Smooth muscle cell (in vitro differentiated cells): ENCODE measurements around the gene RAB22A. TPM values are rescaled to one million over a fixed set of nuclear protein-coding genes. Genes with fewer than 3 reads are reported as not detected.

Source experiments
- DNase-seq: peaks from one replicate; lab custom pipeline; 2025; ENCODE audit not compliant: unreplicated experiment; lab: John Stamatoyannopoulos, UW
- H2AFZ ChIP-seq: fragments of 200-600 bp; sonication (generic); 2 replicates; pipeline ENCODE4 v1.6.0; 2016; ENCODE audit warnings: antibody characterized with exemption, low read depth, mild to moderate bottlenecking
- H3F3A ChIP-seq: fragments of 200-600 bp; sonication (generic); 2 replicates; pipeline ENCODE4 v1.6.0; 2017; ENCODE audit warnings: antibody characterized with exemption, low read depth
- H3K27ac ChIP-seq: fragments of 200-600 bp; sonication (generic); 2 replicates; pipeline ENCODE4 v1.5.1; 2016; ENCODE audit warnings: low read depth, mild to moderate bottlenecking
- H3K27me3 ChIP-seq: fragments of 200-600 bp; sonication (generic); 2 replicates; pipeline ENCODE4 v1.6.1; 2016; ENCODE audit warnings: low read depth, mild to moderate bottlenecking
- H3K36me3 ChIP-seq: fragments of 200-600 bp; sonication (generic); 2 replicates; pipeline ENCODE4 v1.5.1; 2016; ENCODE audit warnings: low read depth
- H3K4me1 ChIP-seq: fragments of 200-600 bp; sonication (generic); 2 replicates; pipeline ENCODE4 v1.5.1; 2016; ENCODE audit warnings: low read depth
- H3K4me2 ChIP-seq: fragments of 200-600 bp; sonication (generic); 2 replicates; pipeline ENCODE4 v1.6.0; 2016; ENCODE audit warnings: mild to moderate bottlenecking
- H3K4me3 ChIP-seq: fragments of 200-600 bp; sonication (generic); 2 replicates; pipeline ENCODE4 v1.5.1; 2016; ENCODE audit warnings: mild to moderate bottlenecking
- H3K79me2 ChIP-seq: fragments of 200-600 bp; sonication (generic); 2 replicates; pipeline ENCODE4 v1.6.0; 2016; ENCODE audit warnings: low read depth, mild to moderate bottlenecking
- H3K9ac ChIP-seq: fragments of 200-600 bp; sonication (generic); 2 replicates; pipeline ENCODE4 v1.6.0; 2016; ENCODE audit warnings: low read depth
- H3K9me3 ChIP-seq: fragments of 200-600 bp; sonication (generic); replicated peaks from 2 replicates; pipeline ENCODE4 v1.5.1; 2016; ENCODE audit warnings: low read depth
- H4K20me1 ChIP-seq: fragments of 200-600 bp; sonication (generic); 2 replicates; pipeline ENCODE4 v1.6.0; 2016; ENCODE audit warnings: low read depth
- WGBS: methylation state at CpG from one replicate; pipeline ENCODE4 v1.1.7; 2016; ENCODE audit warnings: low lambda C conversion rate; 5-methylcytosine and 5-hydroxymethylcytosine counted together
- polyA plus RNA-seq: library from polyadenylated mRNA; unstranded; fragments of >200 nt; fragmentation: Nextera tagmentation; extraction: Ambion mirVana; gene quantifications from 2 replicates; pipeline ENCODE4 v1.2.1, GENCODE V29; 2016
- total RNA-seq: library from RNA; depleted of rRNA; stranded (reverse); fragments of >200 nt; gene quantifications from 2 replicates; pipeline ENCODE4 v1.2.3, GENCODE V29; 2014
- TF ChIP-seq, protein P1 (sequence below): fragments of 200-600 bp; sonication (generic); IDR thresholded peaks from 2 replicates; pipeline ENCODE4 v1.5.1; 2017; ENCODE audit warnings: borderline replicate concordance, mild to moderate bottlenecking, antibody characterized with exemption; ENCODE audit not compliant: insufficient read depth, poor library complexity, severe bottlenecking

The RAB22A gene
- total and polyA plus RNA-seq, 2 experiments from 2014 or later: 14.0 to 23.7 TPM

- Histone ChIP-seq H3K27me3 (no peaks in the 10 kb centered on the region), H3K4me3 (no peak overlapping the region), H3K27ac (no peak overlapping the region), H3K4me2 (no peak overlapping the region), H2AFZ (no peak overlapping the region), H4K20me1 (no peaks in the 10 kb centered on the region), H3K9ac (no peak overlapping the region), H3K79me2 (no peaks in the 10 kb centered on the region), H3K4me1 (no peaks in the 10 kb centered on the region), H3F3A (no peaks in the 10 kb centered on the region), H3K36me3 (no peaks in the 10 kb centered on the region), H3K9me3 (no peaks in the 10 kb centered on the region)
- 92% methylated on average over 6 of the region's 6 CpGs for WGBS
- TF ChIP-seq, protein P1, sequence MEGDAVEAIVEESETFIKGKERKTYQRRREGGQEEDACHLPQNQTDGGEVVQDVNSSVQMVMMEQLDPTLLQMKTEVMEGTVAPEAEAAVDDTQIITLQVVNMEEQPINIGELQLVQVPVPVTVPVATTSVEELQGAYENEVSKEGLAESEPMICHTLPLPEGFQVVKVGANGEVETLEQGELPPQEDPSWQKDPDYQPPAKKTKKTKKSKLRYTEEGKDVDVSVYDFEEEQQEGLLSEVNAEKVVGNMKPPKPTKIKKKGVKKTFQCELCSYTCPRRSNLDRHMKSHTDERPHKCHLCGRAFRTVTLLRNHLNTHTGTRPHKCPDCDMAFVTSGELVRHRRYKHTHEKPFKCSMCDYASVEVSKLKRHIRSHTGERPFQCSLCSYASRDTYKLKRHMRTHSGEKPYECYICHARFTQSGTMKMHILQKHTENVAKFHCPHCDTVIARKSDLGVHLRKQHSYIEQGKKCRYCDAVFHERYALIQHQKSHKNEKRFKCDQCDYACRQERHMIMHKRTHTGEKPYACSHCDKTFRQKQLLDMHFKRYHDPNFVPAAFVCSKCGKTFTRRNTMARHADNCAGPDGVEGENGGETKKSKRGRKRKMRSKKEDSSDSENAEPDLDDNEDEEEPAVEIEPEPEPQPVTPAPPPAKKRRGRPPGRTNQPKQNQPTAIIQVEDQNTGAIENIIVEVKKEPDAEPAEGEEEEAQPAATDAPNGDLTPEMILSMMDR: no peak
- DNase-seq: no peak
Observed at GRCh38 chr20:58264271-58264670, 45.2 kb upstream of the RAB22A start.

GRCh38 chr20:58267389-58268215 is 41.9 kb upstream of the RAB22A start:
- no peak overlapping the region for H3K27ac ChIP-seq
- 87% methylated on average over 9 of the region's 9 CpGs for WGBS
- no peaks in the 10 kb centered on the region for H3K79me2 ChIP-seq
- no peaks in the 10 kb centered on the region for H3K9me3 ChIP-seq
- no peak overlapping the region for H3K4me3 ChIP-seq
- no peaks in the 10 kb centered on the region for H3K27me3 ChIP-seq
- H3F3A ChIP-seq: no peaks in the 10 kb centered on the region
- H3K4me2 ChIP-seq: no peak overlapping the region
- H3K4me1 ChIP-seq: no peaks in the 10 kb centered on the region
- TF ChIP-seq, protein P1: no peak
- no peak overlapping the region for H3K9ac ChIP-seq
- no peak for DNase-seq
- no peaks in the 10 kb centered on the region for H4K20me1 ChIP-seq
- no peak overlapping the region for H2AFZ ChIP-seq
- H3K36me3 ChIP-seq: peaks cover 4% of the 10 kb centered on the region

- no peak for DNase-seq
- H3F3A ChIP-seq: no peaks in the 10 kb centered on the region
- TF ChIP-seq, protein P1: no peak
- H3K4me2 ChIP-seq: no peak overlapping the region
- WGBS: 96% methylated on average over 7 of the region's 7 CpGs
- no peaks in the 10 kb centered on the region for H4K20me1 ChIP-seq
- peaks cover 4% of the 10 kb centered on the region for H3K36me3 ChIP-seq
- H3K27ac ChIP-seq: no peak overlapping the region
- no peaks in the 10 kb centered on the region for H3K79me2 ChIP-seq
- no peak overlapping the region for H3K4me3 ChIP-seq
- H3K9me3 ChIP-seq: no peaks in the 10 kb centered on the region
- no peak overlapping the region for H2AFZ ChIP-seq
- H3K9ac ChIP-seq: no peak overlapping the region
- no peaks in the 10 kb centered on the region for H3K27me3 ChIP-seq
- no peaks in the 10 kb centered on the region for H3K4me1 ChIP-seq
Observed at GRCh38 chr20:58268421-58268821, 41.1 kb upstream of the RAB22A start.
